Placental epithelial cell (primary cell): Measurements from ENCODE around the gene NPPB. TPM values are rescaled to one million over a fixed set of nuclear protein-coding genes. Genes with fewer than 3 reads are reported as not detected.

Experiments used
- small RNA-seq: library from RNA; depleted of rRNA; stranded (forward); fragments of <200 nt; gene quantifications from one replicate; pipeline ENCODE3, GENCODE V24; 2012
- total RNA-seq: library from RNA; depleted of rRNA; stranded (reverse); fragments of >200 nt; gene quantifications from 2 replicates; pipeline ENCODE4 v1.2.3, GENCODE V29; 2012

NPPB gene
- not detected in 2 replicates for total RNA-seq

DNA sequence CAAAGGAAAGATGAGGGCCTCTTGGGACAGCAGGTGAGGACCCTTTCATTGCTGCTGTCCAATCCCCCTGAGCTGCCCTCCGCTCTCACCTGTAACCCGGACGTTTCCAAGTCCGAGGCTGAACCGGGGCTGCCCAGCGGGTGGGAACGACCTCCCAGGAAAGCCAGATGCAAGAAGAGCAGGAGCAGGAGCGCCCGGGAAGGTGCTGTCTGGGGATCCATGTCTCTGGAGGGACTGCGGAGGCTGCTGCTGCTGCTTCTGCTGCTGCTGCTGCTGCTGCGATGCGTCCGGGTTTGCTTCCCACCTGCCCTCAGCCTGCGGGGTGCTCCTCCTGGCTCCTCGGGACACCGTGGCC lies at the start of gene NPPB:
Gene NPPB (minus strand): TSS at position 333 of the 355 bp plus-strand sequence. CDS start 112 bp downstream, at position 221.

DNA sequence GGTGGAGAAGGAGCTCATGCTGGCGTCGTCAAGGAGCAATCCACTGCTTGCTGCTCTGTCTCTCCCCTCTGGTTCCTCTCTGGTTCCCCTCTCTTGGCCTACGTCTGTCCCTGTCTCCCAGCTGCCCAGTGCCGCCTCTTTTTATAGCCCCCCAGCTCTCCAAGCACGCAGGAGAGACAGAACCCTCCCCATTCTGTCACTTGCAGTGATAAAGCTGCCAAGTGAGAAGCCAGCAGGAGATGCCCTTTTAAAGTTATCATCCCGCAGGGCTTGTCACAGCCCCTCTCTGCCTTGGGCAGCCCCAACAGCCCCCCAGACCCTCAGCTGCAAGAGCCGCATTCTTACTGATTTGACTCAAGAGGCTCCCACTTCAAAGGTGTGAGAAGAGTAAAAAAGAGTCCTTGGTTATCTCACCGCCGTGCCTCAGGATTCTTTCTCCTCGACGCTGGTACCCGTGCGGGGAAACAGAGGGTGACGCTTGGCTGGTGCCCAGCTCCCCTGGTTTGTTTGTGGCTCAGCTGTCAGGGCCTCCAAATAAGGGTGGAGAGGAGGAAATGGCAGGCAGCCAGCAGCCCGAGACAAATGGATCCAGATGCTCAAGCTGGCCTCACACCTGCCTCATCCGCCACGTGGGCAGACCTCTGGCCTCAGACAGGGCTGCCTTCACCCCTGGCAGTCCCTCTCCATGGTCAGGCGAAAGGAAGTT lies 10.9 kb downstream of the NPPB start, which contains the start of gene NPPA:
Gene NPPA (minus strand): TSS at position 117 of the 706 bp plus-strand sequence. CDS start 99 bp downstream, at position 18.

Small RNA genes within 50 kb of the gene (small RNA-seq; reads per million reads assigned to genes)
- gene RF02156 = not detected
- gene RF02157 = not detected
- gene RF02158 = not detected

Other genes with a start within 250 kb of the NPPB start
- gene FBXO2, start 204.5 kb downstream of the NPPB start, total RNA-seq = 41.8 and 135 TPM in 2 replicates
- gene FBXO44, start 204.1 kb downstream of the NPPB start, total RNA-seq = 20.7 and 33.4 TPM in 2 replicates
- gene FBXO6, start 194.7 kb downstream of the NPPB start, total RNA-seq = 28.7 and 29.2 TPM in 2 replicates
- 42.3 and 56.1 TPM in 2 replicates for gene MAD2L2, start 177.8 kb downstream of the NPPB start, total RNA-seq
- gene DRAXIN, start 167.2 kb downstream of the NPPB start, total RNA-seq = under 0.01 TPM in 1 of 2 replicates, not detected in the other
- 25.1 and 36.3 TPM in 2 replicates for gene AGTRAP, start 122.8 kb downstream of the NPPB start, total RNA-seq
- gene C1orf167, start 96.8 kb downstream of the NPPB start, total RNA-seq = 0.39 TPM in 1 of 2 replicates, not detected in the other
- 29.1 and 33.0 TPM in 2 replicates for gene MTHFR, start 53.0 kb downstream of the NPPB start, total RNA-seq
- gene CLCN6, start 52.8 kb downstream of the NPPB start, total RNA-seq = 5.5 and 12.0 TPM in 2 replicates
- not detected in 2 replicates for gene NPPA, start 11.2 kb downstream of the NPPB start, total RNA-seq
- gene KIAA2013, start 67.5 kb upstream of the NPPB start, total RNA-seq = 66.7 and 98.5 TPM in 2 replicates
- gene PLOD1, start 75.8 kb upstream of the NPPB start, total RNA-seq = 186 and 269 TPM in 2 replicates
- 38.9 and 65.7 TPM in 2 replicates for gene MFN2, start 121.5 kb upstream of the NPPB start, total RNA-seq
- 15.3 and 30.6 TPM in 2 replicates for gene MIIP, start 160.6 kb upstream of the NPPB start, total RNA-seq
- gene TNFRSF8, start 204.4 kb upstream of the NPPB start, total RNA-seq = 0.11 TPM in 1 of 2 replicates, not detected in the other